Dedifferentiated amniotic fluid mesenchymal stem cell (primary cell): ENCODE data around the gene PLXDC2.
"Not testable (repeated sequence)": the region's sequence is repeated elsewhere in the genome, so short reads cannot be mapped to it uniquely, and the experiment has no call there.

Source experiments
- DNase-seq: peaks from one replicate; pipeline ENCODE4 v3.0.0-alpha.2; 2016; ENCODE audit errors: extremely low spot score

PLXDC2 gene

GRCh38 chr10:20041931-20042330 is 225.7 kb downstream of the PLXDC2 start:
- no peak for DNase-seq

- DNase-seq, result not testable (repeated sequence)
These were observed 228.9 kb downstream of the PLXDC2 start for GRCh38 chr10:20045100-20045499.

- DNase-seq, result no peak
These were observed 231.9 kb downstream of the PLXDC2 start for GRCh38 chr10:20048161-20048560.

- no peak for DNase-seq
These were observed 241.9 kb downstream of the PLXDC2 start for GRCh38 chr10:20058135-20058534.

- DNase-seq, result no peak
These were observed 243.0 kb downstream of the PLXDC2 start for GRCh38 chr10:20059084-20059835.

GRCh38 chr10:20065814-20066213 is 249.6 kb downstream of the PLXDC2 start:
- DNase-seq, result no peak

- DNase-seq, result no peak
These were observed 256.9 kb downstream of the PLXDC2 start for GRCh38 chr10:20073167-20073566.

- DNase-seq, result no peak
These were observed 259.5 kb downstream of the PLXDC2 start for GRCh38 chr10:20075713-20076112.

- no peak for DNase-seq
These were observed 268.2 kb downstream of the PLXDC2 start for GRCh38 chr10:20084451-20084850.

GRCh38 chr10:20085115-20085514 is 268.9 kb downstream of the PLXDC2 start:
- no peak for DNase-seq

GRCh38 chr10:20087353-20087752 is 271.1 kb downstream of the PLXDC2 start:
- no peak for DNase-seq

- DNase-seq, result no peak
These were observed 271.9 kb downstream of the PLXDC2 start for GRCh38 chr10:20088061-20088701.

- no peak for DNase-seq
These were observed 273.6 kb downstream of the PLXDC2 start for GRCh38 chr10:20089879-20090278.

GRCh38 chr10:20090831-20091230 is 274.6 kb downstream of the PLXDC2 start:
- no peak for DNase-seq

- no peak for DNase-seq
These were observed 275.5 kb downstream of the PLXDC2 start for GRCh38 chr10:20091698-20092097.

- no peak for DNase-seq
These were observed 277.4 kb downstream of the PLXDC2 start for GRCh38 chr10:20093600-20093999.

- DNase-seq, result no peak
These were observed 278.2 kb downstream of the PLXDC2 start for GRCh38 chr10:20094226-20094976.

- no peak for DNase-seq
These were observed 283.9 kb downstream of the PLXDC2 start for GRCh38 chr10:20100171-20100570.

- DNase-seq, result no peak
These were observed 289.0 kb downstream of the PLXDC2 start for GRCh38 chr10:20105236-20105635.

- no peak for DNase-seq
These were observed 289.7 kb downstream of the PLXDC2 start for GRCh38 chr10:20105931-20106330.

GRCh38 chr10:20108021-20108420 is 291.8 kb downstream of the PLXDC2 start:
- DNase-seq, result no peak

GRCh38 chr10:20109613-20110012 is 293.4 kb downstream of the PLXDC2 start:
- no peak for DNase-seq
